PFSK-1 (cell line): ENCODE measurements around the gene TBCD.

ENCODE experiments used
- FOXP2 ChIP-seq: optimal IDR thresholded peaks from 2 replicates; pipeline ENCODE3; 2011; ENCODE audit warnings: borderline replicate concordance, control low read depth, inconsistent platforms; ENCODE audit not compliant: insufficient read depth; ENCODE audit errors: extremely low read length, extremely low read depth
- POLR2AphosphoS5 ChIP-seq: IDR thresholded peaks from 2 replicates; pipeline ENCODE4 v1.6.1; 2012; ENCODE audit warnings: low read depth, mild to moderate bottlenecking, control low read depth, low read length, moderate library complexity
- REST ChIP-seq, 2 experiments: IDR thresholded peaks; 2 replicates each; pipeline versions ENCODE4 v1.6.1 to v1.8.0; 2011 to 2012; ENCODE audit warnings: low read depth in 2 of 2, low read length in 2 of 2, control low read depth in 1 of 2, inconsistent platforms in 1 of 2, mild to moderate bottlenecking in 1 of 2, moderate library complexity in 1 of 2; ENCODE audit not compliant: insufficient read depth in 1 of 2
- SIN3A ChIP-seq: IDR thresholded peaks from 2 replicates; pipeline ENCODE4 v1.6.1; 2012; ENCODE audit warnings: mild to moderate bottlenecking, low read length, moderate library complexity, borderline replicate concordance; ENCODE audit not compliant: insufficient read depth
- TAF1 ChIP-seq: IDR thresholded peaks from 2 replicates; pipeline ENCODE4 v1.6.1; 2012; ENCODE audit warnings: low read length, control low read depth, borderline replicate concordance; ENCODE audit not compliant: insufficient read depth

GRCh38 chr17:82898976-82899514 is 147.2 kb downstream of the TBCD start:
- TF ChIP-seq TAF1 = no peak
- TF ChIP-seq REST (IDR thresholded peaks at IDR 0.05; ENCODE audit: insufficient read depth in 1 of 2, low read depth in 2 of 2, low read length in 2 of 2) = no peak
- no peak for TF ChIP-seq POLR2AphosphoS5
- TF ChIP-seq FOXP2 = no peak
- TF ChIP-seq SIN3A = no peak
